Myocyte (in vitro differentiated cells): ENCODE measurements around the gene RRAD. TPM values are rescaled to one million over a fixed set of nuclear protein-coding genes. Genes with fewer than 3 reads are reported as not detected.
A peak's percentile ranks its signal among the peaks of the same experiment; 100 is the strongest.
"Not testable (repeated sequence)": the region's sequence is repeated elsewhere in the genome, so short reads cannot be mapped to it uniquely, and the experiment has no call there.

Experiments used
- DNase-seq: peaks from one replicate; pipeline ENCODE4 v3.0.0-alpha.2; 2012; ENCODE audit warnings: low read depth
- polyA plus RNA-seq: library from polyadenylated mRNA; unstranded; fragments of >200 nt; gene quantifications from one replicate; pipeline ENCODE4 v1.2.1, GENCODE V29; 2012; ENCODE audit warnings: missing spikeins
- total RNA-seq: library from RNA; depleted of rRNA; stranded (reverse); fragments of >200 nt; gene quantifications from 2 replicates; pipeline ENCODE4 v1.2.3, GENCODE V29; 2014

The RRAD gene
- 26.3 and 60.5 TPM in 2 replicates for total RNA-seq
- polyA plus RNA-seq, result 8.5 TPM

GRCh38 chr16:66925322-66925840 is at the start of gene RRAD:
RRAD (minus strand) TSS chr16:66925535; CDS start chr16:66925179, 356 bp downstream.
- DNase-seq, result peak; percentile 41

DNA sequence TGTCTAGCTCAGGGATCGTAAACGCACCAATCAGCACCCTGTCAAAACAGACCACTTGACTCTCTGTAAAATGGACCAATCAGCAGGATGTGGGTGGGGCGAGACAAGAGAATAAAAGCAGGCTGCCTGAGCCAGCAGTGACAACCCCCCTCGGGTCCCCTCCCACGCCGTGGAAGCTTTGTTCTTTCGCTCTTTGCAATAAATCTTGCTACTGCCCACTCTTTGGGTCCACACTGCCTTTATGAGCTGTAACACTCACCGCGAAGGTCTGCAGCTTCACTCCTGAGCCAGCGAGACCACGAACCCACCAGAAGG is 49.6 kb upstream of the RRAD start:
- DNase-seq, result not testable (repeated sequence)

- DNase-seq, result not testable (repeated sequence)
These were observed 49.0 kb upstream of the RRAD start for GRCh38 chr16:66974156-66974931.

- no peak for DNase-seq
These were observed 48.4 kb upstream of the RRAD start for GRCh38 chr16:66973716-66974115.

DNA sequence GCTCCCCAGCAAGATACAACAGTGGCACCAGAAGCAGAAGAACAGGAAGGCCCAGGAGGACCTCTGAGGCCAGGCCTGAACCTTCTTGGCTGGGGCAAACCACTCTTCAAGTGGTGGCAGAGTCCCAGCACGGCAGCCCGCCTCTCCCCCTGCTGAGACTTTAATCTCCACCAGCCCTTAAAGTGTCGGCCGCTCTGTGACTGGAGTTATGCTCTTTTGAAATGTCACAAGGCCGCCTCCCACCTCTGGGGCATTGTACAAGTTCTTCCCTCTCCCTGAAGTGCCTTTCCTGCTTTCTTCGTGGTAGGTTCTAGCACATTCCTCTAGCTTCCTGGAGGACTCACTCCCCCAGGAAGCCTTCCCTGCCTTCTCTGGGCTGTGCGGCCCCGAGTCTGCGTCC is 47.6 kb upstream of the RRAD start:
- no peak for DNase-seq

DNA sequence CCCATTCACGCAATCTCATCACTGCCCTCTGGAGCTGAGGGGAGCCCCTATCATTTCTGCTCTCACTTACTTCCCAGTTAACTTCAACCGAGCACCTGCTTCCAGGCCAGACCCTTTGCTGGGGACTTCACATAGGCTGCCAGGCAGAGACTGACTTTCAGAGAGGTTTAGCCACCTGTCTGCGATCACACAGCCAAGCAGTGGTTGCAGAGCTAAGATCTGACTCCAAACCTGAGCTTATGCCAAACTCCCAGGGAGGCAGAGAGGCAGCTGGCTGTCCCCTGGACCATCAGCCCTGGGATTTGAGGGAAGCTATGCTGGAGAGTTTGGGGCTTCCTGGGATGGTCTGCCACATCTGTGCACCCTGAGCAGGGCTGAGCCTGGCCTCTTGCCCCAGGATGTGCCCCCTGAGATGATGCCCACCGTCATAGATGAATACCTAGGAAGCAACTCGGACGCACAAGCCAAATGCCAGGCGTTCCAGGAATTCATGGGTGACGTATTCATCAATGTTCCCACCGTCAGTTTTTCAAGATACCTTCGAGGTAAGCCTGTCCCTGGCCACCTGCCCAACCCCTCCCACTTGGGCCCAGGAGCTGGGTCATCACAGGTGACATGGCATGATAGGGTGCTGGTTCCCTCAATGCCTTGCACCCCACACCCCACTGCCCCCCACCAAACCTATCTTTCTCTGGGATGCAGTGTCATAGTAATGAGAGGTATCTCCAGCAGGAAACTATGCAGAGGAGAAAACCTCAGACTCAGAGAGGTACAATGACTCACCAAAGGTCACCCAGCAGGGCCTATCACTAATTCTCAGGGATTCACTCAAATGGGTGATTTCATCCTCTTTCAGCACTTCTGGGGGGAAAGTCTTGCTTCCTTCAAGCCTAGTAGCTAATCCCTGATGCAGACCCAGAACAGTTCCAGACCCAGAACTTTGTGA is 45.7 kb upstream of the RRAD start:
- no peak for DNase-seq

DNA sequence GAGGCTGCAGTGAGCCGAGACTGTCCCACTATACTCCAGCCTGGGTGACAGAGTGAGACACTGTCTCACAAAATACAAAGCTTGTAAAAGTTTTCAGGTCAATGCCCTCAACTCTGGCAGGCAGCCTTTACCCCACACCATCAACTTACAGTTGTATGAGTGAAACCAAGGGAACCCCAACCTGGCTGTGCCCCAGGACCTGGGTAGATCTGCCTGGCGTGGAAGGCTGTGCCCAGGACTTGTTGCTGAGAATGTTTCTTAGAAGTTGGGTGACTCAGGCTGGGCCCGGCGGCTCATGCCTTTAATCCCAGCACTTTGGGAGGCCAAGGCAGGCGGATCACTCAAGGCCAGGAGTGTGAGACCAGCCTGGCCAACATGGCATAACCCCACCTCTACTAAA is 43.5 kb upstream of the RRAD start:
- no peak for DNase-seq

- no peak for DNase-seq
These were observed 38.7 kb upstream of the RRAD start for GRCh38 chr16:66964049-66964448.

DNA sequence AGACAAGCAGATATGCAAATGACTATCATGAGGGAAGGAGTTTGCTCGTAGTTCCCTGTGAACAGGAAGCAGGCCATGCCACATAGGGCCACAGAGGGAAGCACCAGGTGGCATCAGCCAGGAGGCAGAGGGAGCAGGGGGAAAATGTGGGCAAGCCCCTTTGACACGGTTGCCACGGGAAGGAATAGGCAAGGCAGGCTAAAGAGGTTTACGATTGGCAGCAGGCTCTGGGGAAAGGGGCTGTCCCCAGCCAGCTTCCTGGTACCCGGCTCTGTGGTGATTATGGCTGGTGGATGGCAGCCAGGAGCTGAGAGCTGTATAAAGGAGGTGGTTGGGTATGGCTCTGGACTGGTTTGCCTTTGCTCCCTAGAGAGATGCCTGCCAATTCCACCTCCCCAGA is 36.6 kb upstream of the RRAD start:
- no peak for DNase-seq

- DNase-seq, result peak; percentile 57
These were observed 35.9 kb upstream of the RRAD start, which contains the start of gene CES3 for GRCh38 chr16:66961065-66961744. CES3 (plus strand) TSS chr16:66961266; CDS start chr16:66961308, 42 bp downstream.

- DNase-seq, result no peak
These were observed 34.9 kb upstream of the RRAD start for GRCh38 chr16:66960270-66960669.

- DNase-seq, result peak; percentile 29
These were observed 34.4 kb upstream of the RRAD start for GRCh38 chr16:66959704-66960161.

DNA sequence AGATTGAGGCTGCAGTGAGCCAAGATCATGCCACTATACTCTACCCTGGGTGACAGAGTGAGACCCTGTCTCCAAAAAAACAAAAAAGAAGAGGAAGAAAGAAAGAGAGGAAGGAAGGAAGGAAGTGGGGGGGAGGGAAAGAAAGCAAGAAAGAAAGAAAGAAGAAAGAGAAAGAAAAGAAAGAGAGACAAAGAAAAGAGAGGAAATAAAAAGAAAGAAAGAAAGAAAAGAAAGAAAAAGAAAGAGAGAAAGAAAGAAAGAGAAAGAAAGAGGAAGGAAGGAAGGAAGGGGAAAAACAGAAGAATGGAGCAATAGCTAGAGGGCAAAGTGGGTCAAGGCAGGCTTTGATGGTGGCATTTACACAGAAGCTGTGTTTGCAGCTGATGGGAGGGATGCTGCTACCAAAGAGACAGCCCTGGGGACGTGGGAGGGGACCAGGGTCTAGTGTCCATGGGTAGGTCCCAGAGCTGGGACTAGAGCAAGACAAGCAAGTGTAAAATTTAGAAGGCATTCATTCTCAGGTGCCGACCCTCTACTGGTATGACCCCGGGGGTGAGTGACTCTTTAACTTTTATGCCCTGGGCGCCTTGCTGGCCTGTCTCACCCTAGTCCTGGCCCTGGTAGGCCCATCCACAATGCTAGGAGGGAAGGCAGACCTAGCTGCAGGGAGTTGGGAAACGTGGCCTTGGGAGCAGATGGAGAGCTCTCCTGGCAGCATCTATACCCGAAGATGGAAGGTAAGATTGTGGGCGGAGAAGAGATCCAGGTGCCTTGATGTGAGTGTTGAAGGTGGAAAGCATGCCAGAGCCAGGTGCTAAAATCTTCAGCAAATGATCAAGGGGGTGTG is 33.7 kb upstream of the RRAD start:
- no peak for DNase-seq

GRCh38 chr16:66956154-66956457 is 30.8 kb upstream of the RRAD start:
- DNase-seq, result not testable (repeated sequence)

- DNase-seq, result not testable (repeated sequence)
These were observed 30.2 kb upstream of the RRAD start for GRCh38 chr16:66955363-66956153.

GRCh38 chr16:66954097-66954659 is 28.8 kb upstream of the RRAD start:
- peak; percentile 84 for DNase-seq

GRCh38 chr16:66953462-66954096 is 28.2 kb upstream of the RRAD start:
- DNase-seq, result no peak

DNA sequence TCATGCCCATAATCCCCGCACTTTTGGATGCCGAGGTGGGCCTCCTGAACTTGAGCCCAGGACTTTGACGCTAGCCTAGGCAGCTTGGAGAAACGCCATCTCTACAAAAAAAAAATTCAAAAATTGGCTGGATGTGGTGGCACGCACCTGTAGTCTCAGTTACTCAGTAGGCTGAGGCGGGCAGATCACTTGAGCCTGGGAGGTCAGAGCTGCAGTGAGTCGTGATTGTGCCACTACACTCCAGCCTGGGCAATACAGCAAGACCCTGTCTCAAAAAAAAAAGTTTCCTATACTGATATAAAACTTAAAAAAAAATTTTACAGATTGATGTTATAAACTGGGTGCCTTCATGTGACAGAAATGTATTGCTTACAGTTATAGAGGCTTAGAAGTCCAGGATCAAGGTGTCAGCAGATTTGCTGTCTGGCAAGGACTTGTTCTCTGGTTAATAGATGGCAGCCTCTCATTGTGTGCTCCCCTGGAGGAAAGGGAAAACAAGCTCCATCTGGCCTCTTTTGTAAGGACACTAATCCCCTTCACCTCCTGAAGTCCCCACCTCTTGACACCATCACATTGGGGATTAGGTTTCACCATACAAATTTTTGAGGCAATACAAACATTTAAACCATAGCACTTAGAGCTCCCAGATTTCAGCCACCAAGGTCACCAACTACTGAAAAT is 27.2 kb upstream of the RRAD start:
- DNase-seq, result no peak
